Measurements from ENCODE around the gene NEDD4L. TPM values are rescaled to one million over a fixed set of nuclear protein-coding genes. Genes with fewer than 3 reads are reported as not detected.

Gene NEDD4L
- total and polyA plus RNA-seq, 2 experiments from 2014 or later, result 36.2 to 72.3 TPM

- H3K79me2 ChIP-seq (replicated peaks; ENCODE audit: insufficient read depth), result peaks cover 45% of the 10 kb centered on the region
Measured at GRCh38 chr18:58247363-58247834, 203.4 kb downstream of the NEDD4L start.

More at GRCh38 chr18:58247363-58247834, 203.4 kb downstream of the NEDD4L start:
- Mint-ChIP-seq H3K27ac (peak overlapping the region; percentile 13; the same call in 1 of the 2 replicates), H3K27me3 (ENCODE audit: insufficient read depth, low read depth, poor library complexity) (peaks cover 2% of the 10 kb centered on the region), H3K4me3 (peak overlapping the region; percentile 61), H3K36me3 (ENCODE audit: low read depth) (no peaks in the 10 kb centered on the region), H3K4me1 (peaks cover 34% of the 10 kb centered on the region), H3K9me3 (no peaks in the 10 kb centered on the region)
- H3K9me2 ChIP-seq (ENCODE audit: insufficient read depth), result no peaks in the 10 kb centered on the region
- no peaks in the 10 kb centered on the region for H3K36me3 ChIP-seq (ENCODE audit: insufficient read depth)
- ATAC-seq, result peak; percentile 88
- H3K4me2 ChIP-seq, result peak overlapping the region; percentile 63; the same call in 1 of the 2 replicates
- TF ChIP-seq ZNF331 (CRISPR knock-in tag; IDR thresholded peaks at IDR 0.05; ENCODE audit: low read depth) (no peak), EZH2 (IDR thresholded peaks at IDR 0.05; ENCODE audit: low read depth, unreplicated experiment) (no peak), CREB1 (CRISPR knock-in tag; IDR thresholded peaks at IDR 0.05; ENCODE audit: low read depth) (no peak), EZH2phosphoT487 (IDR thresholded peaks at IDR 0.05; ENCODE audit: unreplicated experiment) (no peak), REST (IDR thresholded peaks at IDR 0.05; ENCODE audit: unreplicated experiment) (no peak), CTCF (conservative IDR thresholded peaks at IDR 0.05; ENCODE audit: low read depth in 2 of 2) (no peak), JUNB (IDR thresholded peaks at IDR 0.05; ENCODE audit: unreplicated experiment) (no peak), ZNF114 (CRISPR knock-in tag; IDR thresholded peaks at IDR 0.05) (no peak), STAT1 (IDR thresholded peaks at IDR 0.05; ENCODE audit: unreplicated experiment) (no peak), ZNF462 (CRISPR knock-in tag; IDR thresholded peaks at IDR 0.05) (no peak), NANOG (IDR thresholded peaks at IDR 0.05; ENCODE audit: borderline replicate concordance) (no peak), ETS1 (IDR thresholded peaks at IDR 0.05) (no peak), POLR2AphosphoS5 (IDR thresholded peaks at IDR 0.05; ENCODE audit: low read depth) (no peak)
- peak; percentile 67 for DNase-seq (ENCODE audit: low spot score)
- no peaks in the 10 kb centered on the region for H3F3A ChIP-seq (replicated peaks; ENCODE audit: low read depth)
- peaks cover 9% of the 10 kb centered on the region; the same call in 1 of the 2 replicates for H4K20me1 ChIP-seq (replicated peaks; ENCODE audit: insufficient read depth)
- H3K4me3 ChIP-seq, result peak overlapping the region; percentile 31; the same call in 1 of the 2 replicates
- peak overlapping the region; percentile 30; the same call in 1 of the 2 replicates for H3K27ac ChIP-seq (ENCODE audit: low read depth)
- H2AFZ ChIP-seq, result no peak overlapping the region
- peaks cover 23% of the 10 kb centered on the region for H3K4me1 ChIP-seq (ENCODE audit: insufficient read depth)
- H3K27me3 ChIP-seq (ENCODE audit: insufficient read depth), result no peaks in the 10 kb centered on the region
